ENCODE measurements around the gene VTI1A. TPM values are rescaled to one million over a fixed set of nuclear protein-coding genes. Genes with fewer than 3 reads are reported as not detected.
A peak's percentile ranks its signal among the peaks of the same experiment; 100 is the strongest.
"Not testable (repeated sequence)": the region's sequence is repeated elsewhere in the genome, so short reads cannot be mapped to it uniquely, and the experiment has no call there.

The VTI1A gene
- total RNA-seq, 1 donor from 2014 or later = 28.7 TPM

GRCh38 chr10:112723876-112724275, 276.9 kb downstream of the VTI1A start:
- DNase-seq = no peak

DNA sequence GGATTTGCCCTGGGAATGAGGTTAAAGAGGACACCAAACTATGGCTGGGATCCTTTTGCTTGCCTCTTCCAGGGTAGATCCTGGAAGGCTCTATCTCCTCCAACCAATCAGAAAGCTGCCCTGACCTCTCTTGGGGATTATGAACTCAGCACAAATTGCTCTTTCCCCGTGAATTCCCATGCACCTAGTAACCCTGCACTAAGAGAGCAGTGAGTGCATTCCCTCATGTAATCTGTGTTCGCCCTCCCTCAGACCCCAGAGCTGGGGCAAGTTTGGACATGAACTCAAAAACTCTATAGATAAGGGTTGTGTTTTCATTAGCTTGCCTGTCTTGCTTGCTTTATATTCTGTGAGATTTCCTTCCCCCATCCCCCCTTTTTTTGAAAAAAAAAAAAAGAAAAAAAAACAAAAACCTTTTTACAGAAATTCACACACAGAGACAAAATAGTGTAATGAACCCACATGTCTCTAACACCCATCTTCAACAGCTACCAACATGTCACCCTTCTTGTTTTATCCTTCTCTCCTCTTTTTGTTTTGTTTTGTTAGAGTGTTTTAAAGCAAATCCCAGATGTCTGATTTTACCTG, 277.5 kb downstream of the VTI1A start:
- DNase-seq = no peak

DNA sequence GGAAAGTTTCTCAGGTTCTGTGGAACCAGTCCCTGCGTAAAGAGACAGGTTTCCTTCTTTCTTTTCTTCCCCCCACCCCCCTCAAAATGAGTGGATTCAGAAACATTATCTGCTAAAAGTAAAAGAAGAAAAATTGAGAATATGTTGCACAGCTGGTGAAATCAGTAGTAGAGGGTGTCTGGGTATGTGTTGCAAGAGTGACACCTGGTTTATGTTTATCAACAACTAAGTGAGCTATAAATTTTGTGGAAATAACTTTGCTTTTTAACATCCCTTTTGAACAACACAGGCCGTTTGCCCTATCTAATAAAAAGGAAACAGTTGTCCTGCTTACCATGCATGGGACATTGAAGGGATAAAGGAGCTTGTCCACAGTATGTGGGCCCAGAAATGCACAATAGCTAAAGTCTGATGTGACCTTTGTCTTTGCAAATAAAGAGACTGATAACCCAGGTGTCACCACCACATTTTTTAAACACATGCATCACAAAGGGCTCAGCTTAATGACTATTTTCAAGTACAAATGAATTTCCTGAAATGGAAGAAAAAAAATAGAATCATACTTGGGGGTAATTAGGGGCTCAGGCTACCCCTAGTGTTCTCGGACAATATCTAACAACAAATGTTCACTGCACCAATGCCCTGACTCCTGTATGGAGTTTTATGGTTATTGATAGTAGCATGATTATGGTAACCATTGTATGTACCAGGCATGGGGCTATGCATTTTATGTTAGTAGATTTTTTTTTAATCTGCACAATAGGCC, 281.3 kb downstream of the VTI1A start:
- DNase-seq = no peak

- no peak for DNase-seq
These were observed 282.0 kb downstream of the VTI1A start for GRCh38 chr10:112728997-112729396.

GRCh38 chr10:112731450-112731849, 284.4 kb downstream of the VTI1A start:
- DNase-seq = not testable (repeated sequence)

DNA sequence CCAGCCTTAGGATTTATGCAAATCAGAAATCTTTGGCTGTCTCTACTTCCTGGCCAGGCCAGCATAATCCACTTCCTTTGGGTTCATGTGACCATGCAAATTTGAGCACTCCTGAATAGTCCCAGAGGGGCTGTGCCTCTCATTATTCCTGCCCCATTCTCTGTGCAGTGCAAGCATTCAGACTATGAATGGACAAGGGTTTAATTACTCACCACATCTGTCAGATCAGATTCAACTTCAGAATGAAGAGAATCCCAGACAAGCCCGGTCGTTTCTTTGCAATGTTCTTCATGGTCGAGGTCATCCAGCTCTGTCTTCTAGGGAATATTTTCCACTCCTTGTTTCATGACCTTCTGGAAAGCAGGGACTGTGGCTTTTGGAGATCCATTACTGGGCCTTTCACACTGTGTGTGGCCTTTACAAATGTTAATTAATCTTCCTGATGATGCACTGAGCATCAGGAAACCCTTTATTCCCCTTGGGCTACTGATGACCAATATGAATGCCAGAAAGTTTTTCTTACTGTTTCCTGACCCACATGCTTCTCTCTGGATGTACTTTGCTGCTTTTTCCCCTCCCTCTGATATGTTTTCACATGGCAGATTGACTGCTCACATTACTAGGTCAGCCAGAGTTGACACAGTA, 285.4 kb downstream of the VTI1A start:
- no peak for DNase-seq

DNA sequence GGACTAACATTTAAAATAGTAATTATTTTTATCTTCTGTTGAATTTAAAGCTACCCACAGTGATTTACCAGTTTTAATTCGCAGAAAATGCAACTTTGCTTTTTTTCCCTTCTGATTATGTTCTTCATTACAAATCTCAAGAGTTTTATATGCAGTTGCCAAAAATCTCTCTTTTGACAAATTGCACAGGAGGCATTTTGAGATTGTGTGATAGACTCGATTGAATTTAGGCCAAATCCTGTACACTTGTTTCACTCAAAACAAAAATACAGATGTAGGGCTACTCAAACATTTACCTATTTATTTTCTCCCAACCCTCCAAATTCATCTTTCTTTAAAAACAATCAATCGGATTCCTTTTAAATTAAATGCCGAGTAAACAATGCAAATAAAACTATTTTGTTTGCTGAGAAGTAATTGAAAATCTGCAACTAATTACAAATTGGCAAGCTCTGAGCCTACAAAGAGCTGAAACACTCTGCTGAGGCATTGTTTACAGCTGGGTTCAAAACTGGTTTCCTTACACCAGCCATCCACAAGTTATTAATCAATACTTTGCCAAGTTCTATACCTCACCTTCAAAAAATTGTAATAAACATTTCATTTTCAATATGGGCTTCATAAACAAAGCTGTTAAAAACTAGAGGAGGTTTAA, 288.2 kb downstream of the VTI1A start:
- peak; percentile 94 for DNase-seq

DNA sequence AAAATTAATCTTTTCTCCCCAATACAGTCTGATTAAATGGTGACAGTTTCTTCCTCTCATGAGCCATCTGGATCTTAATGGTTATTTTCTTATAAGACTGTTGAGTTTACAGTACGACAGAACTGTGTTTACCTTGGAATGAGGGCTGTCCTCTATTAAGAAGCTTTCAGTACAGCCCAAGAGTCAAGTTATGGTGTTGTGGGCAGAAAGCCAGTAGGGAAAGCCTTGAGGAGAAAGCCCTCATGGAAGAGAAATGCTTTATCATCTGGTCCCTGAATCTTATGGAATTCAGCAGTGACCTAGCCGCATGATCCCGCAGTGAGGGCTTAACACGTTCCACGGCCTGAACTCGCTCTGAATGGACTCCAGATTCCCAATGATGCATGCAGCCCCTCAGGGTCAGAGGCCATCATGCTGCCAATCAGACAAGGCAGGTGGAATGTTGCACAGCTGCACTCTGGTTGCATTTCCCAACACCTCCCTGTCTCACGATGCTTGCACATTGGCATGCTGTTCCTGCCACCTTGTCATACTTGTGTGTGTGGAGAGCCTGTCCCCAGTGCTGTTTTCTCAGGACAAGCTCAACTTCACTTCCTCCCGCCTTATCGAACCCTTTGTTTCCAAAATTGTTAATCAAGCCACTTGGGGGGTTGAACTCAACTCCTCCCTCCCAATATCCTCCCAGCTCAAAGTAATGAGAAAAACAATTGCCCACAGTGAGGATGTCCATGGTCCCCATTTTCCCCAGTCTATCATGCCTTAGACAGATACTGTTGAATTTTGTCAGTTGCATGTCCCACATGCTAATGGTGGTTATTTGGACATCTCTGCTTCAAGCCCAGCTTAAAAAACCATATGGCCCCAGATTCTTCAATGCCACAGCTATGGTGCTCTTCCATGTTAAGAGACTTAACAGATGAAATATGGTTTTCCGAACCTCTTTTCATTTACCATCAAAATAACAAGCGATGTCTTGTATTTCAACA, 291.9 kb downstream of the VTI1A start:
- DNase-seq = peak; percentile 34

GRCh38 chr10:112739592-112740353, 292.8 kb downstream of the VTI1A start:
- no peak for DNase-seq

DNA sequence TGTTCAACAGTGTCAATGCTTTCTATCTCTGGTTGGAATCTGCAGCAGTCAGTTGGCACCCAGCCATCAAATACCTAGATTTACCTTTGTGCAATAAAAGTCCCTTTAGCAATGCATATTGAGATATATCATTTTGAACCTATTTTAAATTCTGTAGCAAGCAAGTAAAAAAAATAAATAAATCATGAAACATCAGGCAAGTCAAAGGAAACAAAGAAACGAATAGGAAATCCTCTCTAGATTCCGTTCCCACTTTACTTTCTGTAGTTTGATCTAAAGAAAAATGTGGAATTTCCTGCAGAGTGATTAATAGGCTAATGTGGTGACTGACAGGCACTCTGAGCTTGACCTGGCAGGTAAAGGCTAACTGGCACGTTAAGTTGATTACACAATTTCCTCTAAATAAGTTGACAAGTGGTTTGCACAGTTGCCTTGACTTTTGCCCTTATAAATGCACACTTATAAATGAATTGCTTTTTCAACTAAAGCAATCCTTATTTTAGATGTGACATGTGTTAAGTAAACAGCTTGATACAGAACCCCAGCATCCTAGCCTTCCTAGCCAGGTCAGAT, 294.9 kb downstream of the VTI1A start:
- no peak for DNase-seq

DNA sequence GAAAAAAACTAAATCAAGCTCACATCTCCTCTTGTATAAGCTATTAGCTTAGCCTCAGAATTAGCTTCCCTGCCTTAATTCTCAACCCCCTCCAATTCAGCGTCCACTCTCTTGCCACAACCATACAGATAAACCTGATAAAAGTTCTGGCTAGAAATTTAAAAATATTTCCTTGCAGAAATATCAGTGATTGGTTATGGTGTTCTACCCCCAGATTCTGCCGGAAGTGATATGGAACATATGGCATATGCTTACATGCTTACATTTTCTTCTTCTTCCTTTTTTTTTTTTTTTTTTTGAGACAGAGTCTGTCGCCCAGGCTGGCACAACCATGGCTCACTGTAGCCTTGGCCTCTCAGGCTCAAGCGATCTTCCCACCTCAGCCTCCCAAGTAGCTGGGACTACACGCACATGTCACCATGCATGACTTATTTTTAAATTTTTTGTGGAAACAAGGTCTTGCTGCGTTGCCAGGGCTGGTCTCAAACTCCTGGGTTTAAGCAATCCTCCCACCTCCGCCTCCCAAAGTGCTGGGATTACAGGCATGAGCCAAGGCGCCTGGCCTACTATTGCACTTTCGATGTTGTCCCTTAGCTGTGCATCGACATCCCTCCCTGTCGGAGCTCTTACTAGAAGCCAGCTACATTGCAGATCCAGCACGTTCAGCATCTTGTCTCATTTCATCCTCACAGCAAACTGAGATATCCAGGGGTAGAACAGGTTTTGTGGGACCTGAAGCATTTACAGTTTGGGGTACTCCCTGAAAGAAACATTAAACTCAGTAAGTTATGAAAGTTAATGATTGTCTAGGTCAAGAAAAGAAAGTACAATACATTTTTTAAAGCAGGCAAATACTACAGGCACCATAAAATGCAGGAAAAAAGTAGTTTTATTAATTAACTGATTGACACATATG, 297.4 kb downstream of the VTI1A start:
- DNase-seq = no peak

GRCh38 chr10:112746329-112746728, 299.3 kb downstream of the VTI1A start:
- DNase-seq = no peak

DNA sequence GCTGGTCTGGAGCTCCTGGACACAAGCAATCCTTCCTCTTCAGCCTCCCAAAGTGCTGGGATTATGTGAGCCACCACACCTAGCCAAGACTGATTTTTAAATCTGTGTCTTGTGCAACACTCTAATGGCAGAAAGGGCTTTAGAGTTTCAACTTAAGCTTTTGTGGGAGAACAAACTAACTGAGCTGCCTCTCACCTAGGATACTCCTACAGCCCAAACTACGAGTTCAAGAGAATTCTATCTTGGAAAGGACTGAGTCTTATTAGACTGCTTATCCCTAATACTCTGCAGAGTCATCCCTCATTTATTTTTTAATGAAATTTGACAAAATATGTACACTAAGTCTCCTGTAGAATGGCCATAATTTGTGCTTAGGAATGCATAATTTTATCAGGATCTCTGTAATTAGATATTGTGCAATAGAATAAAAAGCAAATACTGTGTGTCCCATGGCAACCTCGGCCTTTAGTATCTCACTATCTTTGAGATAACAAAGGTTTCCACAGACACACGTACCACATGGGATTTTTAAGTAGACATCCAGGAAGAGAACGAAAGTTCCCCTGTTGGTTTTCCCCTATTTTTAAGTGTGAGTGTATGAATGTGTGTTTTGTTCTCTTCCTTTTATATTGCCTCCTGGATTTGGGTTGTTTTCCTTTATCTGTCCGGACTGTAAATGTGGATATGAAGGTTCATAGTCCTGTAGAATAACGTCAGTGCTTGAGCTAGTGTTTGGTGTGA, 303.6 kb downstream of the VTI1A start:
- no peak for DNase-seq

GRCh38 chr10:112751651-112752050, 304.6 kb downstream of the VTI1A start:
- no peak for DNase-seq

GRCh38 chr10:112752288-112752687, 305.3 kb downstream of the VTI1A start:
- no peak for DNase-seq

DNA sequence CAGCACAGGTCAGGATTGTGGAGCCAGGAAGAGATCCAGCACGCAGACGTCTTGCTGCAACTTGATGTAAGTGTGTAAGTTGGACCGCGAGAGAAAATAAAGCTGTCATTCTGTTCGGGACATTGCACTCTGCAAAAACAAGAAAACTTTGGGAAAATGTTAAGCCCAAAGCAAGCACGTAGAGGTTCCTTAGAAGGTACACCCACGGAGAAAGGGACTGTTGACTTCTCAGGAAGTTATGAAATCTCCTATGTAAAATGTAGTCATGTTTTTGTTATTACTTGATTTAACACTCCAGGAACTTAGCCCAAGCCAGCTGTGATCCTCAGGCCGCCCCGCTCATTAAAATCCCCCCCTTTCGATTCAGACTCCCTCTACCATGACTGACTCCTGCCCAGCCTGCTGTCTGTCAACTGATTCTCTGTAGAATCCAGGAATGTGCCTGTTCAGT, 307.0 kb downstream of the VTI1A start:
- no peak for DNase-seq

GRCh38 chr10:112755446-112756234, 308.6 kb downstream of the VTI1A start:
- no peak for DNase-seq

DNA sequence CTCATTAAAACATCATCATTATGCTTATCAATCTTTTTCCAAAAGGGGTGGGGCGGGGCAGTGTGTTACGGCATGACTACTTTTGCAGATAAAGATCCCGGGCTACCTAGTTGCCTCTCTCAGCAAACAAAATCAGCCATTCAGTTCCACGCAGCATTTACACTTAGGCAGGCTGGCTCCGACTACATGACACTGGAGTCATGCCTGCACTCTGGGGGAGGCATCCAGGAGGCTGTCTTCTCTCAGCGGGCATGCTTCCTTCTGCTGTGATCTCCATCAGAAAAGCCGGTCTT, 309.2 kb downstream of the VTI1A start:
- DNase-seq = no peak
